ENCODE measurements around the gene PCDHB11.
"Not testable (repeated sequence)": the region's sequence is repeated elsewhere in the genome, so short reads cannot be mapped to it uniquely, and the experiment has no call there.

PCDHB11 gene

GRCh38 chr5:141188682-141189081 is 10.7 kb upstream of the PCDHB11 start:
- not testable (repeated sequence) for DNase-seq

- not testable (repeated sequence) for DNase-seq
Observed at GRCh38 chr5:141189131-141189530, 10.3 kb upstream of the PCDHB11 start.

GRCh38 chr5:141192110-141192725 is 7.2 kb upstream of the PCDHB11 start, which contains the start of gene PCDHB10:
Gene PCDHB10, plus strand, starts transcription at chr5:141192353. Its CDS starts 200 bp downstream, at chr5:141192553.
- peak; percentile 89 for DNase-seq

- DNase-seq = not testable (repeated sequence)
Observed at GRCh38 chr5:141194332-141194731, 5.1 kb upstream of the PCDHB11 start.

GRCh38 chr5:141196363-141196762 is 3.1 kb upstream of the PCDHB11 start:
- no peak for DNase-seq

- not testable (repeated sequence) for DNase-seq
Observed at GRCh38 chr5:141201126-141201525, 1.7 kb downstream of the PCDHB11 start.

- DNase-seq = not testable (repeated sequence)
Observed at GRCh38 chr5:141201646-141202045, 2.2 kb downstream of the PCDHB11 start.

GRCh38 chr5:141208478-141208877 is 9.1 kb downstream of the PCDHB11 start, which contains the start of gene PCDHB12:
Gene PCDHB12, plus strand, starts transcription at chr5:141208719. Its CDS starts 189 bp downstream, at chr5:141208908.
- DNase-seq = peak; percentile 79

GRCh38 chr5:141210281-141210680 is 10.9 kb downstream of the PCDHB11 start:
- DNase-seq = not testable (repeated sequence)

- DNase-seq = not testable (repeated sequence)
Observed at GRCh38 chr5:141210849-141211248, 11.4 kb downstream of the PCDHB11 start.

GRCh38 chr5:141213656-141214339 is 14.4 kb downstream of the PCDHB11 start, which contains the start of gene PCDHB13:
Gene PCDHB13, plus strand, starts transcription at chr5:141213919. Its CDS starts 205 bp downstream, at chr5:141214124.
- DNase-seq = peak; percentile 15

GRCh38 chr5:141214583-141214982 is 15.2 kb downstream of the PCDHB11 start:
- DNase-seq = not testable (repeated sequence)

GRCh38 chr5:141215504-141215903 is 16.1 kb downstream of the PCDHB11 start:
- not testable (repeated sequence) for DNase-seq

- not testable (repeated sequence) for DNase-seq
Observed at GRCh38 chr5:141216035-141216434, 16.6 kb downstream of the PCDHB11 start.

GRCh38 chr5:141223112-141223783 is 23.8 kb downstream of the PCDHB11 start, which contains the start of gene PCDHB14:
Gene PCDHB14, plus strand, starts transcription at chr5:141223343. Its CDS starts 163 bp downstream, at chr5:141223506.
- DNase-seq = peak; percentile 82

GRCh38 chr5:141224844-141225243 is 25.4 kb downstream of the PCDHB11 start:
- DNase-seq = not testable (repeated sequence)

GRCh38 chr5:141225421-141225820 is 26.0 kb downstream of the PCDHB11 start:
- not testable (repeated sequence) for DNase-seq

GRCh38 chr5:141234109-141234667 is 34.8 kb downstream of the PCDHB11 start:
- DNase-seq = peak; percentile 62

GRCh38 chr5:141235922-141236321 is 36.5 kb downstream of the PCDHB11 start:
- DNase-seq = not testable (repeated sequence)

GRCh38 chr5:141236516-141237313 is 37.3 kb downstream of the PCDHB11 start:
- no peak for DNase-seq

- DNase-seq = no peak
Observed at GRCh38 chr5:141241496-141241895, 42.1 kb downstream of the PCDHB11 start.

GRCh38 chr5:141245250-141245717 is 45.9 kb downstream of the PCDHB11 start, which contains the start of gene PCDHB15:
Gene PCDHB15, plus strand, starts transcription at chr5:141245395. Its CDS starts 184 bp downstream, at chr5:141245579.
- peak; percentile 68 for DNase-seq
